K562 (cell line): ENCODE data around the gene ZNF267. TPM values are rescaled to one million over a fixed set of nuclear protein-coding genes. Genes with fewer than 3 reads are reported as not detected.

Experiments used
- ATF3 ChIP-seq, 2 experiments: fragments of 450-650 bp in 1 of 2; sonication (generic) in 1 of 2; formaldehyde crosslinking in 1 of 2; IDR thresholded peaks in 1 of 2; conservative IDR thresholded peaks in 1 of 2; 2 replicates each; pipeline versions ENCODE4 v1.6.1 to v1.8.1; 2016 to 2023; ENCODE audit warnings: mild to moderate bottlenecking in 2 of 2, moderate library complexity in 2 of 2, inconsistent platforms in 1 of 2, missing genetic modification reagents in 1 of 2
- BACH1 ChIP-seq: fragments of 200-800 bp; sonication (Bioruptor generic); IDR thresholded peaks from 2 replicates; pipeline ENCODE4 v1.6.1; 2016; ENCODE audit warnings: missing genetic modification characterization, missing compliant biosample characterization
- BRCA1 ChIP-seq, 2 experiments: fragments of 450-650 bp in 1 of 2; sonication (generic) in 1 of 2; formaldehyde crosslinking in 1 of 2; IDR thresholded peaks; 2 replicates each; pipeline versions ENCODE4 v1.5.0 to v1.6.1; 2017 to 2020; ENCODE audit warnings: mild to moderate bottlenecking in 1 of 2, missing genetic modification reagents in 1 of 2
- CREB1 ChIP-seq, 2 experiments: sonication (generic) in 1 of 2; formaldehyde crosslinking in 1 of 2; IDR thresholded peaks; 2 replicates each; pipeline versions ENCODE4 v1.6.1 to v1.8.0; 2012 to 2022; ENCODE audit warnings: inconsistent platforms in 1 of 2, mild to moderate bottlenecking in 1 of 2, missing genetic modification reagents in 1 of 2, moderate library complexity in 1 of 2
- EGR1 ChIP-seq: fragments of 450-650 bp; conservative IDR thresholded peaks from 2 replicates; pipeline ENCODE4 v1.6.1; 2017; ENCODE audit warnings: mild to moderate bottlenecking
- EP300 ChIP-seq: IDR thresholded peaks from 2 replicates; pipeline ENCODE4 v1.6.1; 2012; ENCODE audit warnings: low read length, improper control_type of control experiment
- EP400 ChIP-seq: fragments of 450-650 bp; IDR thresholded peaks from 2 replicates; pipeline ENCODE4 v1.6.1; 2017; ENCODE audit warnings: antibody characterized with exemption, mild to moderate bottlenecking, moderate library complexity
- ESRRA ChIP-seq: fragments of 450-650 bp; IDR thresholded peaks from 2 replicates; pipeline ENCODE4 v1.6.1; 2014; ENCODE audit warnings: low read depth, mild to moderate bottlenecking, moderate library complexity, borderline replicate concordance
- ETV5 ChIP-seq: sonication (generic); formaldehyde crosslinking; IDR thresholded peaks from 2 replicates; pipeline ENCODE4 v1.4.0; 2020; ENCODE audit warnings: low read depth, mild to moderate bottlenecking, missing genetic modification reagents
- GABPB2 ChIP-seq: fragments of 250-450 bp; sonication (Bioruptor Pico); conservative IDR thresholded peaks from 2 replicates; pipeline ENCODE4 v1.5.1; 2021; ENCODE audit warnings: mild to moderate bottlenecking
- GTF2F1 ChIP-seq: IDR thresholded peaks from 2 replicates; pipeline ENCODE4 v1.6.1; 2011; ENCODE audit warnings: low read depth, low read length, improper control_type of control experiment
- IFI16 ChIP-seq: fragments of 250-450 bp; sonication (Bioruptor Pico); IDR thresholded peaks from 2 replicates; pipeline ENCODE4 v2.1.2; 2022; ENCODE audit warnings: mild to moderate bottlenecking, inconsistent platforms
- KDM5B ChIP-seq: fragments of 200-600 bp; sonication (generic); IDR thresholded peaks from 2 replicates; pipeline ENCODE4 v1.6.1; 2012; ENCODE audit warnings: low read depth, mild to moderate bottlenecking, moderate library complexity, low read length, control low read depth, inconsistent platforms; ENCODE audit not compliant: insufficient replicate concordance
- L3MBTL2 ChIP-seq: fragments of 450-650 bp; IDR thresholded peaks from 2 replicates; pipeline ENCODE4 v1.6.1; 2016; ENCODE audit warnings: mild to moderate bottlenecking, moderate library complexity
- PCBP2 ChIP-seq: fragments of 200-400 bp; formaldehyde crosslinking; IDR thresholded peaks from 2 replicates; pipeline ENCODE4 v1.6.1; 2018; ENCODE audit warnings: low read length, low read depth, mild to moderate bottlenecking, moderate library complexity; ENCODE audit not compliant: poor library complexity, severe bottlenecking
- POLR2G ChIP-seq: fragments of 200-400 bp; formaldehyde crosslinking; IDR thresholded peaks from 2 replicates; pipeline ENCODE4 v1.6.1; 2017; ENCODE audit warnings: low read depth, mild to moderate bottlenecking, antibody characterized with exemption, low read length, moderate library complexity
- SRSF9 ChIP-seq: fragments of 200-400 bp; formaldehyde crosslinking; IDR thresholded peaks from 2 replicates; pipeline ENCODE4 v1.6.1; 2017; ENCODE audit warnings: low read depth, low read length, borderline replicate concordance
- TAF1 ChIP-seq: IDR thresholded peaks from 2 replicates; pipeline ENCODE4 v1.6.1; 2011; ENCODE audit warnings: mild to moderate bottlenecking, low read length, moderate library complexity; ENCODE audit not compliant: insufficient read depth, control insufficient read depth, severe bottlenecking; ENCODE audit errors: extremely low read depth
- TBP ChIP-seq: optimal IDR thresholded peaks from 2 replicates; pipeline ENCODE3; 2011; ENCODE audit warnings: low read depth, low read length, improper control_type of control experiment
- TCFL5 ChIP-seq: fragments of 250-450 bp; sonication (Bioruptor Pico); conservative IDR thresholded peaks from 2 replicates; pipeline ENCODE4 v1.6.1; 2021; ENCODE audit warnings: mild to moderate bottlenecking, moderate library complexity, matching md5 sums
- THAP12 ChIP-seq: fragments of 250-450 bp; sonication (Bioruptor Pico); IDR thresholded peaks from 2 replicates; pipeline ENCODE4 v1.9.0; 2021; ENCODE audit warnings: mild to moderate bottlenecking, inconsistent platforms
- ZBTB17 ChIP-seq: fragments of 450-650 bp; formaldehyde crosslinking; IDR thresholded peaks from 2 replicates; pipeline ENCODE4 v1.4.0; 2020; ENCODE audit warnings: mild to moderate bottlenecking
- ZNF239 ChIP-seq: fragments of 250-450 bp; sonication (Bioruptor Pico); IDR thresholded peaks from 2 replicates; pipeline ENCODE4 v1.4.0; 2020; ENCODE audit warnings: mild to moderate bottlenecking
- polyA plus RNA-seq, 8 experiments: library from polyadenylated mRNA; depleted of rRNA in 4 of 8; stranded (reverse) in 5 of 8; unstranded in 3 of 8; fragments of >200 nt; fragmentation: Nextera tagmentation in 2 of 8; fragmentation: Illumina TruSeq in 1 of 8; extraction: Ambion mirVana in 2 of 8; extraction: Trizol in 1 of 8; gene quantifications; 2 replicates each; pipeline versions ENCODE4 v1.2.1 to v1.2.3, GENCODE V29; 2011 to 2014; ENCODE audit warnings: inconsistent platforms in 1 of 8, missing spikeins in 1 of 8
- total RNA-seq, 7 experiments: library from RNA; depleted of rRNA in 6 of 7; stranded (reverse); fragments of >200 nt in 6 of 7; fragmentation: Illumina TruSeq in 2 of 7; extraction: Trizol in 2 of 7; gene quantifications; 2 replicates each; pipeline versions ENCODE4 v1.2.1 to v1.2.3, GENCODE V29; 2011 to 2021; ENCODE audit warnings: low replicate concordance in 1 of 7

Gene ZNF267
- total and polyA plus RNA-seq, 9 of the 15 experiments (the other 6 are each of a cell fraction or from before 2014, with no cell fraction given), result 14.6 to 38.8 (median 21.5) TPM

- TF ChIP-seq GABPB2 (CRISPR knock-in tag) (no peak), EGR1 (peak; percentile 80), TCFL5 (CRISPR knock-in tag) (no peak), BACH1 (tag) (no peak; the same call in 1 of the 2 replicates), BRCA1 (IDR thresholded peaks at IDR 0.05) (no peak), BRCA1 (CRISPR knock-in tag; IDR thresholded peaks at IDR 0.05) (no peak), SRSF9 (no peak), CREB1 (IDR thresholded peaks at IDR 0.05) (peak; percentile 35; the same call in 1 of the 2 replicates), CREB1 (CRISPR knock-in tag; IDR thresholded peaks at IDR 0.05) (no peak), PCBP2 (no peak), IFI16 (CRISPR knock-in tag) (no peak), ESRRA (peak; percentile 35; the same call in 1 of the 2 replicates), TAF1 (peak; percentile 28), ZBTB17 (CRISPR knock-in tag) (no peak), THAP12 (CRISPR knock-in tag) (no peak), EP300 (peak; percentile 68), ZNF239 (CRISPR knock-in tag) (no peak), POLR2G (peak; percentile 37; the same call in 1 of the 2 replicates), L3MBTL2 (0 out of 2 replicates have a peak, but pooled peaks have one; percentile 17), KDM5B (peak; percentile 33), EP400 (peak; percentile 42), ETV5 (CRISPR knock-in tag) (peak; percentile 70; the same call in 1 of the 2 replicates), GTF2F1 (no peak), ATF3 (IDR thresholded peaks at IDR 0.05) (peak; percentile 98), ATF3 (CRISPR knock-in tag; conservative IDR thresholded peaks at IDR 0.05) (peak; percentile 57; the same call in 1 of the 2 replicates), TBP (peak; percentile 55)
Observed at GRCh38 chr16:31880322-31880979, 6.8 kb downstream of the ZNF267 start (continued).
